Measurements from ENCODE around the gene PDE8B. TPM values are rescaled to one million over a fixed set of nuclear protein-coding genes. Genes with fewer than 3 reads are reported as not detected.

PDE8B gene
- total RNA-seq, 1 experiment from 2014 or later = 0.17 TPM

DNA sequence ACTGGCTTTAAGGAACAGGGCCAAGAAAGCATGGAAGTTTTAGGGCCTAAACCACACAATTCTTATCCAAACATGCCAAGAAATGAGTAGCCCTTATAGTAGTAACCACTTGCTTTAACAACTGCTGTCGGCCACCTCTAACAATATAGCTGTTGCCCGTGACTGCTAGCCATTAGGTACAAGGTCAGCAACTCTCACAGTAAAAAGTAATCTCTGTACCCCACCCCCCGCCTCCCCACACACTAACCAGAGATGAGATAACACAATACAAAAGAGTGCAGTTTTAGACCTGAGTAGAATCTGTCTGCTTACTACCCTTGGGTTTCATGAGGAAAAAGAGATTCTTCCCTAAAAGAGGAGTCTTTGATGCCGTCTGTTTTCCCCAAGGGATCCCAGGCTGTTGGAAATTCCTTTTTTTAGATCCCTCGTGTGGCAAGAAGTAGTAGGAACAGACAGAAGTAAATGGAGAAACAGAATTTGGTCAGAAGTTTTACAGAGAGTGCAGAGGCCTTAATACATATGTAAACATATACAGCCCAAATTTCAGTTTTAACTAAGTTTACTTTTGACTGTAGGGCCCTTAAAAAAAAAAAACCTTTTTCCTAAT, 187.3 kb downstream of the PDE8B start:
- TF ChIP-seq ZNF274 (IDR thresholded peaks at IDR 0.05; ENCODE audit: low read depth, low read length) (no peak), EZH2 (IDR thresholded peaks at IDR 0.05) (no peak), YY1 (IDR thresholded peaks at IDR 0.05; ENCODE audit: extremely low read depth, insufficient replicate concordance, low read depth, low read length) (no peak), CBX3 (IDR thresholded peaks at IDR 0.05; ENCODE audit: low read depth) (no peak), SP1 (IDR thresholded peaks at IDR 0.05; ENCODE audit: low read depth) (no peak), POLR2A (IDR thresholded peaks at IDR 0.05; ENCODE audit: borderline replicate concordance, extremely low read depth, insufficient read depth, insufficient read length) (no peak), JUND (IDR thresholded peaks at IDR 0.05) (no peak), SRF (IDR thresholded peaks at IDR 0.05; ENCODE audit: low read depth) (no peak), FOSL1 (IDR thresholded peaks at IDR 0.05; ENCODE audit: low read depth) (no peak), ZFX (IDR thresholded peaks at IDR 0.05) (no peak), TCF7L2 (IDR thresholded peaks at IDR 0.05; ENCODE audit: borderline replicate concordance, extremely low read depth, insufficient read depth, insufficient read length) (no peak), RAD21 (IDR thresholded peaks at IDR 0.05; ENCODE audit: low read depth) (no peak), EZH2phosphoT487 (IDR thresholded peaks at IDR 0.05; ENCODE audit: borderline replicate concordance) (no peak), SIN3A (IDR thresholded peaks at IDR 0.05; ENCODE audit: low read depth) (no peak)
- TF ChIP-seq, protein P1, sequence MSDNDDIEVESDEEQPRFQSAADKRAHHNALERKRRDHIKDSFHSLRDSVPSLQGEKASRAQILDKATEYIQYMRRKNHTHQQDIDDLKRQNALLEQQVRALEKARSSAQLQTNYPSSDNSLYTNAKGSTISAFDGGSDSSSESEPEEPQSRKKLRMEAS (IDR thresholded peaks at IDR 0.05) = no peak
- TF ChIP-seq, protein P2, sequence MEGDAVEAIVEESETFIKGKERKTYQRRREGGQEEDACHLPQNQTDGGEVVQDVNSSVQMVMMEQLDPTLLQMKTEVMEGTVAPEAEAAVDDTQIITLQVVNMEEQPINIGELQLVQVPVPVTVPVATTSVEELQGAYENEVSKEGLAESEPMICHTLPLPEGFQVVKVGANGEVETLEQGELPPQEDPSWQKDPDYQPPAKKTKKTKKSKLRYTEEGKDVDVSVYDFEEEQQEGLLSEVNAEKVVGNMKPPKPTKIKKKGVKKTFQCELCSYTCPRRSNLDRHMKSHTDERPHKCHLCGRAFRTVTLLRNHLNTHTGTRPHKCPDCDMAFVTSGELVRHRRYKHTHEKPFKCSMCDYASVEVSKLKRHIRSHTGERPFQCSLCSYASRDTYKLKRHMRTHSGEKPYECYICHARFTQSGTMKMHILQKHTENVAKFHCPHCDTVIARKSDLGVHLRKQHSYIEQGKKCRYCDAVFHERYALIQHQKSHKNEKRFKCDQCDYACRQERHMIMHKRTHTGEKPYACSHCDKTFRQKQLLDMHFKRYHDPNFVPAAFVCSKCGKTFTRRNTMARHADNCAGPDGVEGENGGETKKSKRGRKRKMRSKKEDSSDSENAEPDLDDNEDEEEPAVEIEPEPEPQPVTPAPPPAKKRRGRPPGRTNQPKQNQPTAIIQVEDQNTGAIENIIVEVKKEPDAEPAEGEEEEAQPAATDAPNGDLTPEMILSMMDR (IDR thresholded peaks at IDR 0.05 in 2 of 3, conservative IDR thresholded peaks at IDR 0.05 in 1 of 3; ENCODE audit: borderline replicate concordance in 1 of 3, insufficient read depth in 1 of 3, low read depth in 2 of 3, low read length in 2 of 3) = no peak
- TF ChIP-seq, protein P3, sequence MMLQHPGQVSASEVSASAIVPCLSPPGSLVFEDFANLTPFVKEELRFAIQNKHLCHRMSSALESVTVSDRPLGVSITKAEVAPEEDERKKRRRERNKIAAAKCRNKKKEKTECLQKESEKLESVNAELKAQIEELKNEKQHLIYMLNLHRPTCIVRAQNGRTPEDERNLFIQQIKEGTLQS (IDR thresholded peaks at IDR 0.05) = no peak
- ChIA-PET CTCF (no interaction called here), RAD21 (ENCODE audit: low non-redundant PET in 1 of 2, low total read pairs in 2 of 2, uncharacterized antibody in 2 of 2, unreplicated experiment in 2 of 2) (no interaction called here), POLR2A (no interaction called here)
- intact Hi-C loops (cut with micrococcal nuclease) = no loop called here
- Histone ChIP-seq H3K4me1 (ENCODE audit: control insufficient read depth in 1 of 2, insufficient read depth in 2 of 2, low read length in 2 of 2) (no peaks in the 10 kb centered on the region), H3K27ac (ENCODE audit: low read depth, low read length) (no peak overlapping the region), H3K4me2 (ENCODE audit: low read length) (no peak overlapping the region), H4K20me1 (ENCODE audit: insufficient read depth) (no peaks in the 10 kb centered on the region), H3K4me3 (replicated peaks in 1 of 2; ENCODE audit: low read depth in 1 of 2, low read length in 2 of 2) (no peak overlapping the region), H3K9me3 (ENCODE audit: control insufficient read depth in 1 of 2, insufficient read depth in 1 of 2, low read depth in 1 of 2, low read length in 2 of 2) (no peaks in the 10 kb centered on the region), H2AFZ (ENCODE audit: low read depth, low read length, poor library complexity, severe bottlenecking) (no peak overlapping the region), H3K36me3 (ENCODE audit: control insufficient read depth in 1 of 2, insufficient read depth in 2 of 2, low read length in 2 of 2) (no peaks in the 10 kb centered on the region), H3K9me2 (ENCODE audit: insufficient read depth) (no peaks in the 10 kb centered on the region), H3K27me3 (ENCODE audit: insufficient read depth, low read length) (no peaks in the 10 kb centered on the region), H3K9ac (ENCODE audit: low read length) (no peak overlapping the region), H3K79me2 (ENCODE audit: insufficient read depth, low read length) (no peaks in the 10 kb centered on the region)
- ATAC-seq (no peak), DNase-seq (ENCODE audit: low read depth, low spot score) (no peak)
- no TSS peak for BruUV-seq (replicated peaks)

Data from HCT116 (cell line).